Keratinocyte (primary cell): Measurements from ENCODE around the gene MEF2B.

Source experiments
- CTCF ChIP-seq, 3 experiments: IDR thresholded peaks in 1 of 3; conservative IDR thresholded peaks in 1 of 3; optimal IDR thresholded peaks in 1 of 3; 2 replicates in 2 of 3; 3 replicates in 1 of 3; pipeline versions ENCODE3 to v1.5.1; 2011; ENCODE audit warnings: low read length in 3 of 3, mild to moderate bottlenecking in 3 of 3, moderate library complexity in 2 of 3, control low read depth in 1 of 3, inconsistent platforms in 1 of 3; ENCODE audit not compliant: insufficient read depth in 2 of 3; ENCODE audit errors: extremely low read depth in 1 of 3
- EZH2 ChIP-seq: IDR thresholded peaks from one replicate; pipeline ENCODE4 v1.6.1; 2012; ENCODE audit warnings: inconsistent platforms, mild to moderate bottlenecking, low read length, moderate library complexity

- TF ChIP-seq CTCF (optimal IDR thresholded peaks at IDR 0.05 in 1 of 3, IDR thresholded peaks at IDR 0.05 in 1 of 3, conservative IDR thresholded peaks at IDR 0.05 in 1 of 3; ENCODE audit: extremely low read depth in 1 of 3, insufficient read depth in 2 of 3, low read length in 3 of 3) (no peak), EZH2 (no peak)
Measured at GRCh38 chr19:19142347-19142746, 27.7 kb downstream of the MEF2B start.
